Vagina (tissue), 2 donors: ENCODE measurements around the gene DKK3.

Source experiments
- CTCF ChIP-seq, 3 experiments: fragments of 450-650 bp in 2 of 3; fragments of 200-600 bp in 1 of 3; sonication (generic) in 1 of 3; IDR thresholded peaks; one replicate each; pipeline ENCODE4 v1.5.1; 2017 to 2019; ENCODE audit warnings: antibody characterized with exemption in 3 of 3, mild to moderate bottlenecking in 2 of 3, moderate library complexity in 2 of 3
- POLR2AphosphoS5 ChIP-seq, 2 donors: sonication (generic); formaldehyde crosslinking; IDR thresholded peaks; one replicate each; pipeline ENCODE4 v1.9.0; 2017; ENCODE audit warnings: antibody characterized with exemption in 2 of 2, mild to moderate bottlenecking in 2 of 2, low read depth in 1 of 2; ENCODE audit not compliant: insufficient read depth in 1 of 2

- TF ChIP-seq POLR2AphosphoS5 (IDR thresholded peaks at IDR 0.05; ENCODE audit: insufficient read depth in 1 of 2, low read depth in 1 of 2) (no peak), CTCF (IDR thresholded peaks at IDR 0.05) (no peak)
These were observed 3.0 kb downstream of the DKK3 start for GRCh38 chr11:12005476-12005875.
